Fibroblast of pulmonary artery (primary cell): ENCODE measurements around the gene TFPI2.
"Not testable (repeated sequence)": the region's sequence is repeated elsewhere in the genome, so short reads cannot be mapped to it uniquely, and the experiment has no call there.

Experiments
- DNase-seq: peaks from one replicate; pipeline ENCODE4 v3.0.0-alpha.2; 2010; ENCODE audit warnings: low read depth
- H3K4me3 ChIP-seq: replicated peaks from 2 replicates; pipeline ENCODE4 v1.5.1; 2011; ENCODE audit warnings: low read depth, mild to moderate bottlenecking, control low read depth, low read length, moderate library complexity
- CTCF ChIP-seq: IDR thresholded peaks from 2 replicates; pipeline ENCODE4 v1.5.1; 2011; ENCODE audit warnings: mild to moderate bottlenecking, control low read depth, low read length, inconsistent platforms; ENCODE audit errors: missing control alignments

Gene TFPI2

DNA sequence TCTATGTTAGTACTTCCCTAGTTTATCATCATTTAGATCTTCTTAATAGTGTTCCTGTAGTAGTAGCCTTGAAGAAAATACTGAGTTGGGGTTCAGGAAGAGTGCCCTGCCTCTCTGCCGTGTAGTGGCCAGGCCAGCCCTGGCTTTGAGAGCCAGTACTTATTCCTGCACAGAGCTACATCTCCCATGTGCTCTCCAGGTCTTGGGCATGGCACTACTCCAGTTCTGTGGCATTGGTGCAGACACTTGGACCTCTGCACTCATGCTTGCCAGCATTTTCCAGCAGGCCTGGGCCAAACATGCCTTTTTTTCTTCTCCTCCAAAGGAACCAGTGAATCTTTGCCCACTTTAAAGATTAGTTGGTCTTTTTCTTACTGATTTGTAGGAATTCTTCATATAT lies 36.2 kb upstream of the TFPI2 start:
- no peak for DNase-seq
- TF ChIP-seq CTCF, result no peak
- H3K4me3 ChIP-seq, result no peak overlapping the region

- DNase-seq, result no peak
- no peak for TF ChIP-seq CTCF
- peak overlapping the region; percentile 84 for H3K4me3 ChIP-seq
Measured at GRCh38 chr7:93923942-93924341, 33.4 kb upstream of the TFPI2 start.

GRCh38 chr7:93923296-93923695 lies 32.7 kb upstream of the TFPI2 start:
- peak overlapping the region; percentile 84 for H3K4me3 ChIP-seq
- TF ChIP-seq CTCF, result no peak
- DNase-seq, result peak; percentile 53

DNA sequence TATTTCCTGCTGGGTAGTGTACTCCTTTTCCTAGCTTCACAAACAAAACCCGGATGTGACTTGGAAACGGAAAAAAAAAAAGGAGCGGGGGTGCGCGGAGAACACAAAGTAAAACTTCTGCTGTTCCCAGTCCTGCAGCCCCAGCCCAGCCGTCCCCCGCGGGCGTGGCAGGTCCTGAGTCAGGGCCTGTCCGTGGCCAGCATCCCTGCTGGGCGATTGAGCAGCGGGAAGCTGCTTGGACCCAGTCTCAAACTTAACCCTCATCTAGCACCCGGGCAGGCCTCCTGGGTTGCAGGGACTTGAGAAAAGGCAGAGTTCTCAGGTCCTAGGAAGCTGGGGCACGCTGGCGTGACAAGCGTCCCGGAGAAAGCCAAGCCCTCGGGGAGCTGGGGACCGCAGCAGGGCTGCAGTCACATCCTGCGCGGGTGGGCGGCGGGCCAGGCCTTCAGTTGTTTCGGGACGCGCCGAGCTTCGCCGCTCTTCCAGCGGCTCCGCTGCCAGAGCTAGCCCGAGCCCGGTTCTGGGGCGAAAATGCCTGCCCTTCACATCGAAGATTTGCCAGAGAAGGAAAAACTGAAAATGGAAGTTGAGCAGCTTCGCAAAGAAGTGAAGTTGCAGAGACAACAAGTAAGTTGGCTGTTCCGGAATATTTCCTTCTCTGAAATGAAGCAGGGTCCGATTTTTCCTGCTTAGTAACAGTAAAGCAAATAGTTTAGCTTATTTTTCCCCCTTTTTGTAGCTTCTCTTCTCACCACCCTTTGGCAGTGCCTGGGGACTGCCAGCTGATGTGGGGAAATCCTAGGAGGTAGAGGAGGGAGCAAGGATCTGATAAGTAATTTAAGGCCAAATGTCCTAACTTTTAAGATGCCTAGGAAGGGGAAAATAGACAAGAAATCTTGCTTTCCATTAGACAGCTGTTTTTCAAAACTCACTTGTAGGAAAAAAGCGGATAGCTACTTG lies 31.3 kb upstream of the TFPI2 start, which contains the start of gene GNG11:
TSS of gene GNG11 (plus strand) at position 129 of the 960 bp plus-strand sequence. CDS start at position 532, 403 bp downstream.
- DNase-seq, result peak; percentile 90
- no peak for TF ChIP-seq CTCF
- peak within 1 kb of the TSS; percentile 84 for H3K4me3 ChIP-seq

GRCh38 chr7:93921186-93921585 lies 30.6 kb upstream of the TFPI2 start:
- TF ChIP-seq CTCF, result no peak
- peak overlapping the region; percentile 84 for H3K4me3 ChIP-seq
- no peak for DNase-seq

DNA sequence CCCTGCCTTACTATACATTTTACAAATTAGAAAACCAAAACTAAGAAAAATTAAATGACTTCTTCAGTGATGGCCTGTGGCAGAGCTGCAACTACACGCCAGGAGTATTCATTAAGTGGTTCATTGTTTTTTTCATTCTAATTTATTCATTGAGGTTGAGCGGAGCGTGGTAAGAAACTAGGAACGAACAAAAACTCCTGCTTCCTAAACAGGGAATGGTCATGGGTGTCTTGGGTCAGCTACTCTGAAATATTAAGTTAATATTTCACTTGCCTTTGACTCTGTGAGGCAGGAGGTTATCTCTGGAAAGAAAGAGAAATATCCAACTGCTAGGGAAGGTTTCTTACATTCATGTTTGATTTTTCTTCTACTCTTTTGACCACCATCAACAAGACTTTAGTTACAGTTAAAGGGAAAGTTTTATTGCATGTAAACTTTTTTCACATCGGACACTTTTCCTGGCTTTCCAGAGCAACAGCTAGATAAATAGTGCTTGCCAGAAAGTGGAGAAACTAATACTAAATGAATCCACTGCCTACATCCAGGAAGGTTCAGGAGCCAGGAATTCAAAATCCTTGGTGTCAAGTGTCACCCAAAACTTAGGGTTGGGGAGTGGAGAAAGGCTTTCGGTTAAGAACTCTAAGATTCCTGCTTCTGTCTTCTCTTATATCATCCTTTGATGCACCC lies 30.1 kb upstream of the TFPI2 start:
- peak overlapping the region; percentile 84 for H3K4me3 ChIP-seq
- TF ChIP-seq CTCF, result no peak
- DNase-seq, result no peak

DNA sequence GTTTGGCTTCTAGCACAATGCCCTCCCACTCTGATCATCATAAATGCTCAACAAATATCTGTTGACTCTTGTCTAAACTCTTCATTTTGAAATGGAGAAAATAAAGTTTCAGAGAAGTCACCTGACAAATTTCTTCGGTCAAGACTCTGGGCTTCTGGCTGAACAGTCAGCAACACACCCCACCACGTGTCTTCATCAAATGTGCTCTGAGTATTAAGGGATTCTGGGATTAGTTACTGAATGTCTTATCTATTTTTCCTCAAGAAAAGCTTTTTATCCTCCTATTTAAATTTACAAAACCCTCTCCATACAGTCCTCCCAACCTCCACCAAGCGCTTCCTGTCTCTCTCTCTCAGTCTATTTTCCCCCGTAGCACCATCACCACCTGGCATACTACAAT lies 25.8 kb upstream of the TFPI2 start:
- not testable (repeated sequence) for H3K4me3 ChIP-seq, DNase-seq

DNA sequence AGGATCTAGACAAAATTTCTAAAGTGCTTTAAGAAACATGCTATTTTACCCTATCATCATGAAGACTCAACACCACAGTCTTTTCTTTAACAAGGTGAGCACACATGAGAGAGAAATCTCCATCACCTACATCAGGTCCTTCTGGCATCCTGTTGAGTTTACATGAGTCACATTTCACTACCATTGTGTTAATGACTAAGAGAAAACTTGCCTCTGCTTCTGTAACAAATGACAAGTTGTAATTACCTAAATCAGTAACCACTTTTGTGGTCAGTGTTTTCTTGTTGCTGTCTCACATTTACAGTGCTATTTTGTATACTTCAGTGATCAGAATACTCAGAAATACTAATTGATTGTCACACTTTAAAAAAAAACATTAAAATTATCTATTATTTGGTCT lies 25.3 kb upstream of the TFPI2 start:
- not testable (repeated sequence) for H3K4me3 ChIP-seq, DNase-seq

GRCh38 chr7:93915206-93915842 lies 24.8 kb upstream of the TFPI2 start:
- DNase-seq, result not testable (repeated sequence)

More at GRCh38 chr7:93915206-93915842, 24.8 kb upstream of the TFPI2 start:
- not testable (repeated sequence) for H3K4me3 ChIP-seq
